ENCODE measurements around the gene KLK4. TPM values are rescaled to one million over a fixed set of nuclear protein-coding genes. Genes with fewer than 3 reads are reported as not detected.

KLK4 gene
- polyA plus RNA-seq, 1 of the 3 experiments (the other 2 are of a cell fraction) = not detected

- Histone ChIP-seq H4K20me1 (ENCODE audit: insufficient read depth) (no peaks in the 10 kb centered on the region), H3K27ac (ENCODE audit: low read depth in 2 of 2, low read length in 1 of 2) (no peak overlapping the region), H3K9me2 (no peaks in the 10 kb centered on the region), H3K9me3 (no peaks in the 10 kb centered on the region), H3K36me3 (replicated peaks in 1 of 2; ENCODE audit: control insufficient read depth in 1 of 2, insufficient read depth in 2 of 2, low read length in 1 of 2) (no peaks in the 10 kb centered on the region), H2AFZ (ENCODE audit: low read depth) (no peak overlapping the region), H3K9ac (no peak overlapping the region), H3K4me1 (ENCODE audit: control insufficient read depth in 1 of 2, insufficient read depth in 2 of 2, low read depth in 1 of 2, low read length in 1 of 2) (no peaks in the 10 kb centered on the region), H3F3A (replicated peaks; ENCODE audit: insufficient read depth) (no peaks in the 10 kb centered on the region), H3K27me3 (ENCODE audit: insufficient read depth) (peaks cover 66% of the 10 kb centered on the region), H3K4me2 (no peak overlapping the region), H3K4me3 (ENCODE audit: low read depth in 2 of 2, low read length in 1 of 2) (no peak overlapping the region), H3K79me2 (ENCODE audit: insufficient read depth) (no peaks in the 10 kb centered on the region)
- ChIA-PET POLR2A (no interaction called here), CTCF (no interaction called here)
- no peak for DNase-seq
- TF ChIP-seq MXI1 (IDR thresholded peaks at IDR 0.05; ENCODE audit: low read depth, low read length) (no peak), REST (IDR thresholded peaks at IDR 0.05; ENCODE audit: low read depth, low read length) (no peak), GABPA (IDR thresholded peaks at IDR 0.05; ENCODE audit: low read depth) (no peak), FOXJ3 (CRISPR knock-in tag; IDR thresholded peaks at IDR 0.05) (no peak), RAD21 (IDR thresholded peaks at IDR 0.05; ENCODE audit: low read length) (no peak), USF1 (IDR thresholded peaks at IDR 0.05; ENCODE audit: borderline replicate concordance, low read depth) (no peak), NRF1 (IDR thresholded peaks at IDR 0.05; ENCODE audit: low read depth, low read length) (no peak), SIN3A (IDR thresholded peaks at IDR 0.05; ENCODE audit: borderline replicate concordance, low read depth, low read length) (no peak), NFIC (IDR thresholded peaks at IDR 0.05; ENCODE audit: borderline replicate concordance) (no peak)
- WGBS (ENCODE audit: low lambda C conversion rate) = 14% methylated on average over 8 of the region's 8 CpGs
These were observed 33.9 kb downstream of the KLK4 start for GRCh38 chr19:50877338-50877737.

GRCh38 chr19:50876456-50876855, 34.7 kb downstream of the KLK4 start:
- ChIA-PET CTCF (no interaction called here), POLR2A (no interaction called here)
- no peaks in the 10 kb centered on the region for H3K9me3 ChIP-seq
- H3K27me3 ChIP-seq (ENCODE audit: insufficient read depth) = peaks cover 71% of the 10 kb centered on the region
- WGBS (ENCODE audit: low lambda C conversion rate) = 14% methylated on average over 6 of the region's 7 CpGs
- no peaks in the 10 kb centered on the region for H3K4me1 ChIP-seq (ENCODE audit: control insufficient read depth in 1 of 2, insufficient read depth in 2 of 2, low read depth in 1 of 2, low read length in 1 of 2)
- H3K9ac ChIP-seq = no peak overlapping the region
- no peaks in the 10 kb centered on the region for H3K79me2 ChIP-seq (ENCODE audit: insufficient read depth)
- H2AFZ ChIP-seq (ENCODE audit: low read depth) = no peak overlapping the region
- no peaks in the 10 kb centered on the region for H3K36me3 ChIP-seq (replicated peaks in 1 of 2; ENCODE audit: control insufficient read depth in 1 of 2, insufficient read depth in 2 of 2, low read length in 1 of 2)
- no peaks in the 10 kb centered on the region for H3K9me2 ChIP-seq
- no peak overlapping the region for H3K27ac ChIP-seq (ENCODE audit: low read depth in 2 of 2, low read length in 1 of 2)
- no peaks in the 10 kb centered on the region for H4K20me1 ChIP-seq (ENCODE audit: insufficient read depth)
- no peak overlapping the region for H3K4me3 ChIP-seq (ENCODE audit: low read depth in 2 of 2, low read length in 1 of 2)
- no peak for DNase-seq
- H3K4me2 ChIP-seq = no peak overlapping the region
- H3F3A ChIP-seq (replicated peaks; ENCODE audit: insufficient read depth) = no peaks in the 10 kb centered on the region
- TF ChIP-seq POLR2AphosphoS5 (IDR thresholded peaks at IDR 0.05; ENCODE audit: low read depth, low read length) (no peak), CTCF (IDR thresholded peaks at IDR 0.05) (no peak), MAX (IDR thresholded peaks at IDR 0.05; ENCODE audit: low read depth) (no peak), MXI1 (IDR thresholded peaks at IDR 0.05; ENCODE audit: low read depth, low read length) (no peak), FOXM1 (IDR thresholded peaks at IDR 0.05; ENCODE audit: low read depth) (no peak), FOSL2 (IDR thresholded peaks at IDR 0.05; ENCODE audit: borderline replicate concordance, low read depth) (no peak), IRF3 (IDR thresholded peaks at IDR 0.05; ENCODE audit: low read depth, low read length) (no peak), SIN3A (IDR thresholded peaks at IDR 0.05; ENCODE audit: borderline replicate concordance, low read depth, low read length) (no peak), MEF2A (IDR thresholded peaks at IDR 0.05; ENCODE audit: borderline replicate concordance, low read depth) (no peak), USF1 (IDR thresholded peaks at IDR 0.05; ENCODE audit: borderline replicate concordance, low read depth) (no peak), GATA2 (CRISPR knock-in tag; IDR thresholded peaks at IDR 0.05) (no peak), TAF1 (IDR thresholded peaks at IDR 0.05; ENCODE audit: borderline replicate concordance, low read depth, low read length) (no peak), GABPA (IDR thresholded peaks at IDR 0.05; ENCODE audit: low read depth) (no peak)

All from SK-N-SH (cell line).